ENCODE data around the gene SAMD4B. TPM values are rescaled to one million over a fixed set of nuclear protein-coding genes. Genes with fewer than 3 reads are reported as not detected.

The SAMD4B gene
- total RNA-seq, 2 donors from 2014 or later: 101 to 153 TPM

DNA sequence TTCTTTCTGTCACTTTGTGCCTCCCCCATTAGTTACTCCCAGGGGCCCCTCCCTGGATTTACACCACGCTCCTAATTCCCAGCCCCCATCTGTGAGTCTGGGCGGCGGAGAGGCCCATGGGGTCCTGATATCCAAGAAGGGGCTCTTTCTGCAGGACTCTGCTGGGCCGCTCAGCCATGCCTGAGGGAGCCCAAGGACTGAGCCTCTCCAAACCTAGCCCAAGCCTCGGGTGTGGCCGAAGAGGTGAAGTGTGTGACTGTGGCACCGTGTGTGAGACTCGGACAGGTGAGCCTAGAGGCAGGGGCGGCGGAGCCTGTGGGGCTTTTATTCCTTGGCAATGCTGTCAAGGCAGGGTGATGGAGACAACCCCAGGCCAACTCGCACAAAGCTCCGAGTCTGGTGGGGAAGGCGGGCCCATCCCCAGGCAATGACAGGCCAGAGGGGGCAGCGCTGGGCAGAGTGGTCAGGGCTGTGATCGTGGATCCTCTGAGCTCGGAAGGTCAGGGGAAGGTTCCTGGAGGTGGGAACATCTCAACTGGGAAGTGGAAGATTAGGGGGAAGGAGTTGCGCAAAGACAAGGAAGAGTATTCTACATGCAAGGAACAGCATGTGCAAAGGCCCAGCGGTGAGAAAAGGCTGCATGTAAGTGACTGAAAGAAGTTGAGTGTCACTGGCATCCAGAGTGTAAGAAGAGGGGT lies 71.8 kb downstream of the SAMD4B start:
- Histone ChIP-seq H3K4me1 (ENCODE audit: control insufficient read depth in 1 of 2, low read depth in 2 of 2) (peaks cover 26 to 48% of the 10 kb centered on the region in 2 donors), H3K36me3 (peaks cover 30% of the 10 kb centered on the region), H3K4me3 (peak overlapping the region; percentile 94), H3K27me3 (replicated peaks; ENCODE audit: insufficient read depth) (no peaks in the 10 kb centered on the region), H3K9me3 (no peaks in the 10 kb centered on the region), H3K27ac (peak overlapping the region; percentile 93 to 100)
- DNase-seq (ENCODE audit: low spot score) (no peak), ATAC-seq (ENCODE audit: insufficient number of reproducible peaks, low FRiP score, low read depth) (no peak)
- TF ChIP-seq, protein P1, sequence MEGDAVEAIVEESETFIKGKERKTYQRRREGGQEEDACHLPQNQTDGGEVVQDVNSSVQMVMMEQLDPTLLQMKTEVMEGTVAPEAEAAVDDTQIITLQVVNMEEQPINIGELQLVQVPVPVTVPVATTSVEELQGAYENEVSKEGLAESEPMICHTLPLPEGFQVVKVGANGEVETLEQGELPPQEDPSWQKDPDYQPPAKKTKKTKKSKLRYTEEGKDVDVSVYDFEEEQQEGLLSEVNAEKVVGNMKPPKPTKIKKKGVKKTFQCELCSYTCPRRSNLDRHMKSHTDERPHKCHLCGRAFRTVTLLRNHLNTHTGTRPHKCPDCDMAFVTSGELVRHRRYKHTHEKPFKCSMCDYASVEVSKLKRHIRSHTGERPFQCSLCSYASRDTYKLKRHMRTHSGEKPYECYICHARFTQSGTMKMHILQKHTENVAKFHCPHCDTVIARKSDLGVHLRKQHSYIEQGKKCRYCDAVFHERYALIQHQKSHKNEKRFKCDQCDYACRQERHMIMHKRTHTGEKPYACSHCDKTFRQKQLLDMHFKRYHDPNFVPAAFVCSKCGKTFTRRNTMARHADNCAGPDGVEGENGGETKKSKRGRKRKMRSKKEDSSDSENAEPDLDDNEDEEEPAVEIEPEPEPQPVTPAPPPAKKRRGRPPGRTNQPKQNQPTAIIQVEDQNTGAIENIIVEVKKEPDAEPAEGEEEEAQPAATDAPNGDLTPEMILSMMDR (IDR thresholded peaks at IDR 0.05): no peak

DNA sequence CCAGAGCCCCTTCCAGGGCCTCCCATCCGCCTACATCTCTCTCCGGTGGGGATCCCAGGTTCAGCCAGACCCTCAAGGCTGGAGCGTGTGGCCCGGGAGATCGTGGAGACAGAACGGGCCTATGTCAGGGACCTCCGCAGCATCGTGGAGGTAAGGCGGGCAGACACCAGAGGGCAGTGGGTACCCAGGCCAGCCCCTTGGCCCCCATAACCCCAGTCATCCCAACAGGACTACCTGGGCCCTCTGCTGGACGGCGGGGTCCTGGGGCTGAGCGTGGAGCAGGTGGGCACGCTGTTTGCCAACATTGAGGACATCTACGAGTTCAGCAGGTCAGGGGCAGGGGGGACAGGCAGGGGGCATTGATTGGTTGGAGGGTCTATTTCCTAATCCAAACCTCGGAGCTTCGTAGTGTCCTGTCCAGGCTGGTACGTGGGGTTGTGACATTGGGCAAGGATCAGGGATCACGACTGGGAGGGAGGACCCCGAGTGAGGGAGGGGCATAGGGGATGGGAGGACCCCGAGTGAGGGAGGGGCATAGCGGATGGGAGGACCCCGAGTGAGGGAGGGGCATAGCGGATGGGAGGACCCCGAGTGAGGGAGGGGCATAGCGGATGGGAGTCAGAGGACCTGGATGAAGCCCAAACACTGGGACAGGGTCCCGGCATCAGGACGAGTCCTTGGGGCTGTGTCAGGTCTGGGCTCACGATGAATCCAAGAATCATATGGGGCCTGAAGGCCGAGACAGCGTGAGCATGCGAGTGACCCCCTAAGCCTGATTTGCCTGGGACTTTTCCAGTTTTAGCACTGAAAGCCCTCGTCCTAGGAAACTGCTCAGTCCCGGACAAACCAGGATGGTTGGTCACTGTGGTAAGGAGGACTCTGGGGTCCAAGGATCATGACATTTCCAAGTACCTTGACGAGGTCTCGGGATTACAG lies 73.2 kb downstream of the SAMD4B start:
- ATAC-seq (ENCODE audit: insufficient number of reproducible peaks, low FRiP score, low read depth) (no peak), DNase-seq (ENCODE audit: low spot score) (no peak)
- H3K4me3 ChIP-seq: peak overlapping the region; percentile 94
- H3K9me3 ChIP-seq: no peaks in the 10 kb centered on the region
- no peaks in the 10 kb centered on the region for H3K27me3 ChIP-seq (replicated peaks; ENCODE audit: insufficient read depth)
- peaks cover 26 to 46% of the 10 kb centered on the region in 2 donors for H3K4me1 ChIP-seq (ENCODE audit: control insufficient read depth in 1 of 2, low read depth in 2 of 2)
- TF ChIP-seq, protein P1 (IDR thresholded peaks at IDR 0.05): no peak
- peak overlapping the region; percentile 35 to 40 for H3K27ac ChIP-seq
- H3K36me3 ChIP-seq: peaks cover 38% of the 10 kb centered on the region

DNA sequence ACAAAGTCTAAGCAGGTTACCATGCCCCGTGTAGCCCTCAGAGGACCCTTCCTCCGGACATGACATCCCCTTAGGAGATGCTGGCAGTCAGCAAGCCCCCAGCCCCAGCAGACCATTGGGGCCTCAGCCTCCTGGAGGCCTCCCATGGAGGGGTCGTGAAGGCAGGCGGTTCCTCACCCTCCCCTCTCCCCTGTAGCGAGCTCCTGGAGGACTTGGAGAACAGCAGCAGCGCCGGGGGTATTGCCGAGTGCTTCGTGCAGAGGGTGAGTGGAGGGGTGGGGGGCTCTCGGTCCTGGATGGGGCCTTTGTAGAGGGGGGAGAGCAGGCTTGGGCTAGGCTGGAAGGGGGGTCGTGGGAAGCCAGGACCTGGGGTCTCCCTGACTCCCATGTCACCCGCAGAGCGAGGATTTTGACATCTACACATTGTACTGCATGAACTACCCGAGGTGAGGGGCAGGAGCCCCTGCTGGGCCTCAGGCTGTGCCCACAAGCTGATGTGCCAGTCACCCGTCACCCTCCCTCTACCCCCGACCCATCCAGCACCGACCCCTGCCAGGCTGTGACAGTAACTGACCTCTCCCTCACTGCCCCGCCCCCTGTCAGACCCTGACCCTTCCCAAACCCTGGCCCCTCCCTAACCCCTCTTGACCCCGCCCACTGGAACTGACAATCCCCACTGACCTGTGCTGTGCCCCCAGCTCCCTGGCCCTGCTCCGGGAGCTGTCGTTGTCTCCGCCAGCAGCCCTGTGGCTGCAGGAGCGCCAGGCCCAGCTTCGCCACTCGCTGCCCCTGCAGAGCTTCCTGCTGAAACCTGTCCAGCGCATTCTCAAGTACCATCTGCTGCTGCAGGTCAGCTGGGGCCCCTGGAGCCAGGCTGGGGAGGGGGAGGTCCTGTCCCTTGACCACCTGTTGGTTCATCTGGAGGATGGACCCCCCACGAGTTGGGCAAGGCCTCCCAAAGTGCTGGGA lies 74.2 kb downstream of the SAMD4B start:
- peaks cover 48% of the 10 kb centered on the region for H3K36me3 ChIP-seq
- ATAC-seq (ENCODE audit: insufficient number of reproducible peaks, low FRiP score, low read depth): no peak

DNA sequence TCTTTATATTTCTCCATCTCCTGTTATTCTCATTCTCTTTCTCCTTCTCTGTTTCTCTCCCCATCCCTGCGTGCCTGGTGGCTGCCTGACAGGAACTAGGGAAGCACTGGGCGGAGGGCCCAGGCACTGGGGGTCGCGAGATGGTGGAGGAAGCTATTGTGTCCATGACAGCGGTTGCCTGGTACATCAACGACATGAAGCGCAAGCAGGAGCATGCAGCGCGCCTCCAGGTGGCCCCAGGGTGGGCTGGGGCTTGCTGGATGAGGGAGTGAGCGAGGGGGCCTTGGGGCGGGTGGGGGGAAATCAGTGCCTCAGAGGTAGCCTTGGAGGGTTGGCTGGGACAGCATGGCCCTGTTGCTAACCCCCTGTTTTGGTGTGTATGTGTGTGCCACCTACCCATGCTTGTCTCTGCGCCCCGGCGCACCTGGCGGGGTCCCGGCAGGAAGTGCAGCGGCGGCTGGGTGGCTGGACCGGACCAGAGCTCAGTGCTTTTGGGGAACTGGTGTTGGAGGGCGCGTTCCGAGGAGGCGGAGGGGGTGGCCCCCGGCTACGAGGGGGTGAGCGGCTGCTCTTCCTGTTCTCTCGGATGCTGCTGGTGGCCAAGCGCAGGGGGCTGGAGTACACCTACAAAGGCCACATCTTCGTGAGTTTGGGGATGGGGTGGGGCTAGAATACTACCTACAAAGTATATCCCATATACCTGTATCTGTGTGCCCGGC lies 75.4 kb downstream of the SAMD4B start:
- TF ChIP-seq, protein P1 (IDR thresholded peaks at IDR 0.05): no peak
- Histone ChIP-seq H3K9me3 (no peaks in the 10 kb centered on the region), H3K4me3 (no peak overlapping the region), H3K4me1 (ENCODE audit: control insufficient read depth in 1 of 2, low read depth in 2 of 2) (peaks cover 19 to 33% of the 10 kb centered on the region in 2 donors), H3K27ac (peak overlapping the region in 1 of 2 donors; percentile 50), H3K27me3 (replicated peaks; ENCODE audit: insufficient read depth) (no peaks in the 10 kb centered on the region), H3K36me3 (peaks cover 59% of the 10 kb centered on the region)
- DNase-seq (ENCODE audit: low spot score): no peak
- ATAC-seq (ENCODE audit: insufficient number of reproducible peaks, low FRiP score, low read depth): no peak

More for the DNA sequence above, 74.2 kb downstream of the SAMD4B start:
- TF ChIP-seq, protein P1 (IDR thresholded peaks at IDR 0.05): no peak
- Histone ChIP-seq H3K4me1 (ENCODE audit: control insufficient read depth in 1 of 2, low read depth in 2 of 2) (peaks cover 19 to 35% of the 10 kb centered on the region in 2 donors), H3K9me3 (no peaks in the 10 kb centered on the region), H3K4me3 (no peak overlapping the region), H3K27me3 (replicated peaks; ENCODE audit: insufficient read depth) (no peaks in the 10 kb centered on the region), H3K27ac (peak overlapping the region; percentile 35 to 40)
- DNase-seq (ENCODE audit: low spot score): no peak

Measured in thoracic aorta (tissue), 2 donors.